Endodermal cell (in vitro differentiated cells): ENCODE data around the gene MAP3K20. TPM values are rescaled to one million over a fixed set of nuclear protein-coding genes. Genes with fewer than 3 reads are reported as not detected.

Experiments
- DNase-seq: peaks from one replicate; pipeline ENCODE4 v3.0.0-alpha.2; 2017
- H3K27ac ChIP-seq: 2 replicates; pipeline ENCODE4 v1.5.1; 2013; ENCODE audit warnings: mild to moderate bottlenecking, low read depth, low read length, moderate library complexity
- H3K27me3 ChIP-seq: 2 replicates; pipeline ENCODE4 v1.6.1; 2013; ENCODE audit warnings: mild to moderate bottlenecking, low read length, moderate library complexity; ENCODE audit not compliant: insufficient read depth, control insufficient read depth, poor library complexity, severe bottlenecking
- H3K36me3 ChIP-seq: 2 replicates; pipeline ENCODE4 v1.7.0; 2013; ENCODE audit warnings: mild to moderate bottlenecking, low read length, moderate library complexity; ENCODE audit not compliant: control insufficient read depth, insufficient read depth
- H3K4me1 ChIP-seq: one replicate; pipeline ENCODE4 v1.7.0; 2013; ENCODE audit warnings: low read length; ENCODE audit not compliant: control insufficient read depth, insufficient read depth
- H3K4me3 ChIP-seq: 2 replicates; pipeline ENCODE4 v1.5.1; 2013; ENCODE audit warnings: mild to moderate bottlenecking, low read length, moderate library complexity
- H3K9ac ChIP-seq: 2 replicates; pipeline ENCODE4 v1.6.1; 2013; ENCODE audit warnings: mild to moderate bottlenecking, low read length, moderate library complexity; ENCODE audit not compliant: poor library complexity, severe bottlenecking; ENCODE audit errors: extremely low read depth
- H3K9me3 ChIP-seq: 2 replicates; pipeline ENCODE4 v1.6.1; 2013; ENCODE audit warnings: mild to moderate bottlenecking, low read length, moderate library complexity; ENCODE audit not compliant: control insufficient read depth
- H3K27ac Mint-ChIP-seq: 2 replicates; pipeline ENCODE4 v1.8.0; 2020; ENCODE audit warnings: mixed read lengths
- H3K27me3 Mint-ChIP-seq: 2 replicates; pipeline ENCODE4 v1.8.0; 2021; ENCODE audit warnings: mild to moderate bottlenecking, mixed read lengths; ENCODE audit not compliant: insufficient read depth
- H3K36me3 Mint-ChIP-seq: 2 replicates; pipeline ENCODE4 v1.8.0; 2020; ENCODE audit warnings: low read depth, mixed read lengths
- H3K4me1 Mint-ChIP-seq: 2 replicates; pipeline ENCODE4 v1.8.0; 2020; ENCODE audit warnings: mixed read lengths
- H3K4me3 Mint-ChIP-seq: 2 replicates; pipeline ENCODE4 v1.8.0; 2020; ENCODE audit warnings: mild to moderate bottlenecking, moderate library complexity, mixed read lengths
- H3K9me3 Mint-ChIP-seq: 2 replicates; pipeline ENCODE4 v1.8.0; 2020; ENCODE audit warnings: mild to moderate bottlenecking, mixed read lengths
- CTCF ChIP-seq: fragments of 200-600 bp; sonication (generic); conservative IDR thresholded peaks from 2 replicates; pipeline ENCODE4 v1.5.0; 2021; ENCODE audit warnings: antibody characterized with exemption, mild to moderate bottlenecking
- WGBS, 2 experiments: methylation state at CpG; one replicate each; pipeline versions ENCODE4 v1.1.5 to v1.1.7; 2013; ENCODE audit warnings: missing lambda C conversion rate in 2 of 2, mixed read lengths in 1 of 2; ENCODE audit not compliant: insufficient coverage in 1 of 2, insufficient read length in 1 of 2; 5-methylcytosine and 5-hydroxymethylcytosine counted together
- total RNA-seq, 2 donors: library from RNA; stranded (reverse); fragmentation: NEBNext Ultra II Directional in 1 of 2; extraction: Animal tissue kit (Norgen Biotek cat#: 25700) in 1 of 2; gene quantifications; 2 replicates in 1 of 2; 3 replicates in 1 of 2; pipeline ENCODE4 v1.2.1, GENCODE V29; 2021

MAP3K20 gene
- total RNA-seq, 2 donors from 2014 or later: 29.4 to 29.9 TPM

- H3K4me1 Mint-ChIP-seq: peaks cover 6% of the 10 kb centered on the region
- no peaks in the 10 kb centered on the region for H3K27me3 Mint-ChIP-seq
- no peak overlapping the region for H3K4me3 Mint-ChIP-seq
- Histone ChIP-seq H3K27ac (no peak overlapping the region), H3K9ac (no peak overlapping the region), H3K4me3 (no peak overlapping the region), H3K9me3 (peaks cover 5% of the 10 kb centered on the region), H3K27me3 (no peaks in the 10 kb centered on the region), H3K36me3 (no peaks in the 10 kb centered on the region), H3K4me1 (no peaks in the 10 kb centered on the region)
- 100% methylated on average over 1 of the region's 1 CpG; no CpG with 5 or more reads in 1 of the 2 experiments for WGBS, 2 experiments
- H3K9me3 Mint-ChIP-seq: peaks cover 13% of the 10 kb centered on the region
- no peak for TF ChIP-seq CTCF
- H3K36me3 Mint-ChIP-seq: peaks cover 18% of the 10 kb centered on the region
- H3K27ac Mint-ChIP-seq: no peak overlapping the region
- no peak for DNase-seq
Measured at GRCh38 chr2:173118395-173118794, 42.7 kb downstream of the MAP3K20 start.

GRCh38 chr2:173119069-173119807, 43.6 kb downstream of the MAP3K20 start:
- Mint-ChIP-seq H3K9me3 (peaks cover 5% of the 10 kb centered on the region), H3K36me3 (peaks cover 13% of the 10 kb centered on the region), H3K27ac (no peak overlapping the region), H3K27me3 (no peaks in the 10 kb centered on the region), H3K4me1 (peaks cover 6% of the 10 kb centered on the region), H3K4me3 (no peak overlapping the region)
- WGBS, 2 experiments: 84 to 95% methylated on average over 3 to 5 of the region's 5 CpGs
- TF ChIP-seq CTCF: no peak
- Histone ChIP-seq H3K27me3 (no peaks in the 10 kb centered on the region), H3K9ac (no peak overlapping the region), H3K36me3 (no peaks in the 10 kb centered on the region), H3K4me3 (no peak overlapping the region), H3K27ac (no peak overlapping the region), H3K9me3 (no peaks in the 10 kb centered on the region), H3K4me1 (no peaks in the 10 kb centered on the region)
- DNase-seq: no peak

- no peaks in the 10 kb centered on the region for H3K9me3 ChIP-seq
- TF ChIP-seq CTCF: no peak
- 92 to 95% methylated on average over 2 of the region's 2 CpGs for WGBS, 2 experiments
- Mint-ChIP-seq H3K4me1 (peaks cover 3% of the 10 kb centered on the region), H3K36me3 (peaks cover 9% of the 10 kb centered on the region), H3K4me3 (no peak overlapping the region), H3K27ac (no peak overlapping the region), H3K27me3 (no peaks in the 10 kb centered on the region), H3K9me3 (no peaks in the 10 kb centered on the region)
- H3K36me3 ChIP-seq: no peaks in the 10 kb centered on the region
- H3K4me3 ChIP-seq: no peak overlapping the region
- H3K4me1 ChIP-seq: no peaks in the 10 kb centered on the region
- no peak overlapping the region for H3K27ac ChIP-seq
- no peak for DNase-seq
- H3K9ac ChIP-seq: no peak overlapping the region
- H3K27me3 ChIP-seq: no peaks in the 10 kb centered on the region
Measured at GRCh38 chr2:173119944-173120343, 44.3 kb downstream of the MAP3K20 start.
